Neural cell (in vitro differentiated cells): Measurements from ENCODE around the gene MYO5C.

Source experiments
- EP300 ChIP-seq: fragments of 450-650 bp; conservative IDR thresholded peaks from 2 replicates; pipeline ENCODE4 v1.6.1; 2014; ENCODE audit warnings: antibody characterized with exemption, mild to moderate bottlenecking, moderate library complexity; ENCODE audit not compliant: poor library complexity, severe bottlenecking
- POLR2AphosphoS5 ChIP-seq: IDR thresholded peaks from 2 replicates; pipeline ENCODE4 v1.6.1; 2012
- RAD21 ChIP-seq: fragments of 450-650 bp; conservative IDR thresholded peaks from 2 replicates; pipeline ENCODE4 v1.6.1; 2014; ENCODE audit warnings: antibody characterized with exemption, mild to moderate bottlenecking, moderate library complexity
- REST ChIP-seq: IDR thresholded peaks from 2 replicates; pipeline ENCODE4 v1.6.1; 2012; ENCODE audit warnings: borderline replicate concordance
- SMC3 ChIP-seq: fragments of 450-650 bp; conservative IDR thresholded peaks from 2 replicates; pipeline ENCODE4 v1.6.1; 2014; ENCODE audit warnings: antibody characterized with exemption, mild to moderate bottlenecking, moderate library complexity; ENCODE audit not compliant: poor library complexity
- TF ChIP-seq, protein P1 (sequence below): fragments of 450-650 bp; IDR thresholded peaks from 2 replicates; pipeline ENCODE4 v1.5.1; 2014; ENCODE audit warnings: antibody characterized with exemption, mild to moderate bottlenecking, moderate library complexity; ENCODE audit not compliant: poor library complexity, severe bottlenecking

- TF ChIP-seq REST (no peak), SMC3 (no peak), POLR2AphosphoS5 (no peak), RAD21 (no peak), EP300 (no peak)
- TF ChIP-seq, protein P1, sequence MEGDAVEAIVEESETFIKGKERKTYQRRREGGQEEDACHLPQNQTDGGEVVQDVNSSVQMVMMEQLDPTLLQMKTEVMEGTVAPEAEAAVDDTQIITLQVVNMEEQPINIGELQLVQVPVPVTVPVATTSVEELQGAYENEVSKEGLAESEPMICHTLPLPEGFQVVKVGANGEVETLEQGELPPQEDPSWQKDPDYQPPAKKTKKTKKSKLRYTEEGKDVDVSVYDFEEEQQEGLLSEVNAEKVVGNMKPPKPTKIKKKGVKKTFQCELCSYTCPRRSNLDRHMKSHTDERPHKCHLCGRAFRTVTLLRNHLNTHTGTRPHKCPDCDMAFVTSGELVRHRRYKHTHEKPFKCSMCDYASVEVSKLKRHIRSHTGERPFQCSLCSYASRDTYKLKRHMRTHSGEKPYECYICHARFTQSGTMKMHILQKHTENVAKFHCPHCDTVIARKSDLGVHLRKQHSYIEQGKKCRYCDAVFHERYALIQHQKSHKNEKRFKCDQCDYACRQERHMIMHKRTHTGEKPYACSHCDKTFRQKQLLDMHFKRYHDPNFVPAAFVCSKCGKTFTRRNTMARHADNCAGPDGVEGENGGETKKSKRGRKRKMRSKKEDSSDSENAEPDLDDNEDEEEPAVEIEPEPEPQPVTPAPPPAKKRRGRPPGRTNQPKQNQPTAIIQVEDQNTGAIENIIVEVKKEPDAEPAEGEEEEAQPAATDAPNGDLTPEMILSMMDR: no peak
Observed at GRCh38 chr15:52186651-52187486, 108.7 kb downstream of the MYO5C start.
